ENCODE measurements around the gene MIER2.
"Not testable (repeated sequence)": the region's sequence is repeated elsewhere in the genome, so short reads cannot be mapped to it uniquely, and the experiment has no call there.

Gene MIER2

GRCh38 chr19:388691-389090, 44.1 kb upstream of the MIER2 start:
- Histone ChIP-seq H3K4me1 (ENCODE audit: low read depth, poor library complexity, severe bottlenecking) (no peaks in the 10 kb centered on the region), H3K27ac (no peak overlapping the region), H3K9ac (no peak overlapping the region), H3K36me3 (ENCODE audit: insufficient read depth) (no peaks in the 10 kb centered on the region), H2AFZ (ENCODE audit: low read depth) (no peak overlapping the region), H3K27me3 (ENCODE audit: insufficient read depth, low read depth) (peaks cover 47% of the 10 kb centered on the region), H3K4me3 (IDR thresholded peaks at IDR 0.05; ENCODE audit: insufficient read depth, low read depth, low read length) (no peak overlapping the region), H3K79me2 (ENCODE audit: insufficient read depth, low read depth) (no peaks in the 10 kb centered on the region), H3K4me2 (no peak overlapping the region), H4K20me1 (ENCODE audit: insufficient read depth) (no peaks in the 10 kb centered on the region)
- TF ChIP-seq, protein P1, sequence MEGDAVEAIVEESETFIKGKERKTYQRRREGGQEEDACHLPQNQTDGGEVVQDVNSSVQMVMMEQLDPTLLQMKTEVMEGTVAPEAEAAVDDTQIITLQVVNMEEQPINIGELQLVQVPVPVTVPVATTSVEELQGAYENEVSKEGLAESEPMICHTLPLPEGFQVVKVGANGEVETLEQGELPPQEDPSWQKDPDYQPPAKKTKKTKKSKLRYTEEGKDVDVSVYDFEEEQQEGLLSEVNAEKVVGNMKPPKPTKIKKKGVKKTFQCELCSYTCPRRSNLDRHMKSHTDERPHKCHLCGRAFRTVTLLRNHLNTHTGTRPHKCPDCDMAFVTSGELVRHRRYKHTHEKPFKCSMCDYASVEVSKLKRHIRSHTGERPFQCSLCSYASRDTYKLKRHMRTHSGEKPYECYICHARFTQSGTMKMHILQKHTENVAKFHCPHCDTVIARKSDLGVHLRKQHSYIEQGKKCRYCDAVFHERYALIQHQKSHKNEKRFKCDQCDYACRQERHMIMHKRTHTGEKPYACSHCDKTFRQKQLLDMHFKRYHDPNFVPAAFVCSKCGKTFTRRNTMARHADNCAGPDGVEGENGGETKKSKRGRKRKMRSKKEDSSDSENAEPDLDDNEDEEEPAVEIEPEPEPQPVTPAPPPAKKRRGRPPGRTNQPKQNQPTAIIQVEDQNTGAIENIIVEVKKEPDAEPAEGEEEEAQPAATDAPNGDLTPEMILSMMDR (conservative IDR thresholded peaks at IDR 0.05; ENCODE audit: low read depth, low read length), result no peak

GRCh38 chr19:387777-388176, 43.2 kb upstream of the MIER2 start:
- no peaks in the 10 kb centered on the region for H3K4me1 ChIP-seq (ENCODE audit: low read depth, poor library complexity, severe bottlenecking)
- no peaks in the 10 kb centered on the region for H3K79me2 ChIP-seq (ENCODE audit: insufficient read depth, low read depth)
- H3K4me3 ChIP-seq (IDR thresholded peaks at IDR 0.05; ENCODE audit: insufficient read depth, low read depth, low read length), result no peak overlapping the region
- H3K27me3 ChIP-seq (ENCODE audit: insufficient read depth, low read depth), result peaks cover 56% of the 10 kb centered on the region
- no peak overlapping the region for H3K9ac ChIP-seq
- H3K4me2 ChIP-seq, result no peak overlapping the region
- H3K36me3 ChIP-seq (ENCODE audit: insufficient read depth), result no peaks in the 10 kb centered on the region
- no peak overlapping the region for H2AFZ ChIP-seq (ENCODE audit: low read depth)
- H4K20me1 ChIP-seq (ENCODE audit: insufficient read depth), result no peaks in the 10 kb centered on the region
- TF ChIP-seq, protein P1 (conservative IDR thresholded peaks at IDR 0.05; ENCODE audit: low read depth, low read length), result no peak
- no peak overlapping the region for H3K27ac ChIP-seq

GRCh38 chr19:386632-387301, 42.2 kb upstream of the MIER2 start:
- not testable (repeated sequence) for H3K27ac ChIP-seq; H3K4me2 ChIP-seq; H3K9ac ChIP-seq; H3K4me1 ChIP-seq (ENCODE audit: low read depth, poor library complexity, severe bottlenecking); H3K36me3 ChIP-seq (ENCODE audit: insufficient read depth); H2AFZ ChIP-seq (ENCODE audit: low read depth); H3K79me2 ChIP-seq (ENCODE audit: insufficient read depth, low read depth); H4K20me1 ChIP-seq (ENCODE audit: insufficient read depth); H3K4me3 ChIP-seq (IDR thresholded peaks at IDR 0.05; ENCODE audit: insufficient read depth, low read depth, low read length)
- H3K27me3 ChIP-seq (ENCODE audit: insufficient read depth, low read depth), result peaks cover 59% of the 10 kb centered on the region

DNA sequence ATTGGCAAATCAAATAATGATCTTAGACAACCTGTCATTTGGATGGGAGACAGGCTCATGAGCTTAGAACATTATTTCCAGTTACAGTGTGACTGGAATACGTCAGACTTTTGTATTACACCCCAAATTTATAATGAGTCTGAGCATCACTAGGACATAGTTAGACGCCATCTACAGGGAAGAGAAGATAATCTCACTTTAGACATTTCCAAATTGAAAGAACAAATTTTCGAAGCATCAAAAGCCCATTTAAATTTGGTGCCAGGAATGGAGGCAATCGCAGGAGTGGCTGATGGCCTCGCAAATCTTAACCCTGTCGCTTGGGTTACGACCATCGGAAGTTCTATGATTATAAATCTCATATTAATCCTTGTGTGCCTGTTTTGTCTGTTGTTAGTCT, 41.6 kb upstream of the MIER2 start:
- H3K4me3 ChIP-seq (IDR thresholded peaks at IDR 0.05; ENCODE audit: insufficient read depth, low read depth, low read length); H3K4me2 ChIP-seq; H3K9ac ChIP-seq; H3K27ac ChIP-seq; H4K20me1 ChIP-seq (ENCODE audit: insufficient read depth); H3K4me1 ChIP-seq (ENCODE audit: low read depth, poor library complexity, severe bottlenecking); H3K79me2 ChIP-seq (ENCODE audit: insufficient read depth, low read depth); H3K36me3 ChIP-seq (ENCODE audit: insufficient read depth); H2AFZ ChIP-seq (ENCODE audit: low read depth): not testable (repeated sequence)
- H3K27me3 ChIP-seq (ENCODE audit: insufficient read depth, low read depth), result peaks cover 53% of the 10 kb centered on the region

GRCh38 chr19:384799-385169, 40.2 kb upstream of the MIER2 start:
- Histone ChIP-seq H3K27me3 (ENCODE audit: insufficient read depth, low read depth) (peaks cover 47% of the 10 kb centered on the region), H3K79me2 (ENCODE audit: insufficient read depth, low read depth) (no peaks in the 10 kb centered on the region), H4K20me1 (ENCODE audit: insufficient read depth) (no peaks in the 10 kb centered on the region), H3K4me1 (ENCODE audit: low read depth, poor library complexity, severe bottlenecking) (no peaks in the 10 kb centered on the region), H3K4me3 (IDR thresholded peaks at IDR 0.05; ENCODE audit: insufficient read depth, low read depth, low read length) (no peak overlapping the region), H2AFZ (ENCODE audit: low read depth) (no peak overlapping the region), H3K9ac (no peak overlapping the region), H3K27ac (no peak overlapping the region), H3K4me2 (no peak overlapping the region), H3K36me3 (ENCODE audit: insufficient read depth) (no peaks in the 10 kb centered on the region)
- TF ChIP-seq, protein P1 (conservative IDR thresholded peaks at IDR 0.05; ENCODE audit: low read depth, low read length), result no peak
